DOHH2 (cell line): ENCODE data around the gene MVK.

ENCODE experiments used
- H3F3A ChIP-seq: fragments of 200-600 bp; sonication (generic), shearing (Covaris generic); 2 replicates; pipeline ENCODE4 v1.6.0; 2016; ENCODE audit warnings: antibody characterized with exemption, mild to moderate bottlenecking; ENCODE audit not compliant: control insufficient read depth, insufficient read depth
- H3K27ac ChIP-seq: fragments of 200-600 bp; sonication (generic); 2 replicates; pipeline ENCODE4 v1.5.1; 2014; ENCODE audit warnings: low read depth, mild to moderate bottlenecking, low read length, moderate library complexity
- H3K27me3 ChIP-seq: fragments of 200-600 bp; sonication (generic); 2 replicates; pipeline ENCODE4 v1.6.1; 2014; ENCODE audit warnings: mild to moderate bottlenecking, low read length, mixed read lengths; ENCODE audit not compliant: control insufficient read depth
- H3K36me3 ChIP-seq: fragments of 200-600 bp; sonication (generic); 2 replicates; pipeline ENCODE4 v1.6.1; 2014; ENCODE audit warnings: mild to moderate bottlenecking, low read length, moderate library complexity, mixed read lengths; ENCODE audit not compliant: control insufficient read depth
- H3K4me1 ChIP-seq: fragments of 200-600 bp; sonication (generic); 2 replicates; pipeline ENCODE4 v1.6.1; 2014; ENCODE audit warnings: mild to moderate bottlenecking, low read length, mixed read lengths; ENCODE audit not compliant: control insufficient read depth
- H3K4me2 ChIP-seq: fragments of 200-600 bp; sonication (generic); 2 replicates; pipeline ENCODE4 v1.6.0; 2014; ENCODE audit warnings: mild to moderate bottlenecking, low read length, moderate library complexity
- H3K4me3 ChIP-seq: fragments of 200-600 bp; sonication (generic); 2 replicates; pipeline ENCODE4 v1.5.1; 2014; ENCODE audit warnings: mild to moderate bottlenecking, low read length, mixed read lengths
- H3K79me2 ChIP-seq: fragments of 200-600 bp; sonication (generic); 2 replicates; pipeline ENCODE4 v1.6.1; 2014; ENCODE audit warnings: mild to moderate bottlenecking, low read length, mixed read lengths; ENCODE audit not compliant: control insufficient read depth
- H3K9me2 ChIP-seq: fragments of 200-600 bp; sonication (generic); replicated peaks from 2 replicates; pipeline ENCODE4 v1.6.1; 2014; ENCODE audit warnings: mild to moderate bottlenecking, low read length, mixed read lengths; ENCODE audit not compliant: control insufficient read depth
- H3K9me3 ChIP-seq: fragments of 200-600 bp; sonication (generic); 2 replicates; pipeline ENCODE4 v1.6.1; 2014; ENCODE audit warnings: antibody characterized with exemption, low read length, mixed read lengths; ENCODE audit not compliant: control insufficient read depth, insufficient read depth
- H4K20me1 ChIP-seq: fragments of 200-600 bp; sonication (generic); 2 replicates; pipeline ENCODE4 v1.6.0; 2014; ENCODE audit warnings: low read depth, mild to moderate bottlenecking, antibody characterized with exemption, low read length, moderate library complexity; ENCODE audit not compliant: control insufficient read depth, insufficient read depth
- CTCF ChIP-seq: fragments of 200-600 bp; sonication (generic); IDR thresholded peaks from one replicate; pipeline ENCODE4 v1.5.1; 2014; ENCODE audit warnings: antibody characterized with exemption, mild to moderate bottlenecking, low read depth, low read length; ENCODE audit not compliant: poor library complexity, severe bottlenecking
- EZH2phosphoT487 ChIP-seq: fragments of 200-600 bp; sonication (generic); IDR thresholded peaks from 2 replicates; pipeline ENCODE4 v1.6.1; 2017; ENCODE audit warnings: borderline replicate concordance, mild to moderate bottlenecking, antibody characterized with exemption, low read length, moderate library complexity, mixed read lengths

Gene MVK

GRCh38 chr12:109642506-109643132 is 69.0 kb downstream of the MVK start:
- Histone ChIP-seq H3K9me2 (no peaks in the 10 kb centered on the region), H4K20me1 (no peaks in the 10 kb centered on the region), H3F3A (no peaks in the 10 kb centered on the region), H3K36me3 (no peaks in the 10 kb centered on the region), H3K79me2 (no peaks in the 10 kb centered on the region), H3K27me3 (no peaks in the 10 kb centered on the region), H3K4me1 (no peaks in the 10 kb centered on the region), H3K4me2 (no peak overlapping the region), H3K4me3 (no peak overlapping the region), H3K27ac (no peak overlapping the region), H3K9me3 (no peaks in the 10 kb centered on the region)
- TF ChIP-seq CTCF (no peak), EZH2phosphoT487 (no peak)

- no peaks in the 10 kb centered on the region for H4K20me1 ChIP-seq
- H3F3A ChIP-seq: no peaks in the 10 kb centered on the region
- H3K36me3 ChIP-seq: no peaks in the 10 kb centered on the region
- no peaks in the 10 kb centered on the region for H3K4me1 ChIP-seq
- no peak overlapping the region for H3K4me2 ChIP-seq
- H3K79me2 ChIP-seq: no peaks in the 10 kb centered on the region
- TF ChIP-seq CTCF (no peak), EZH2phosphoT487 (no peak)
- no peak overlapping the region for H3K4me3 ChIP-seq
- H3K27me3 ChIP-seq: no peaks in the 10 kb centered on the region; the same call in 1 of the 2 replicates
- H3K9me3 ChIP-seq: no peaks in the 10 kb centered on the region
- no peak overlapping the region for H3K27ac ChIP-seq
- no peaks in the 10 kb centered on the region for H3K9me2 ChIP-seq
Measured at GRCh38 chr12:109645194-109645593, 71.6 kb downstream of the MVK start.

- TF ChIP-seq CTCF (no peak), EZH2phosphoT487 (no peak)
- Histone ChIP-seq H3K36me3 (no peaks in the 10 kb centered on the region), H3K79me2 (no peaks in the 10 kb centered on the region), H3K9me3 (no peaks in the 10 kb centered on the region), H3K4me1 (no peaks in the 10 kb centered on the region), H4K20me1 (no peaks in the 10 kb centered on the region), H3K27ac (no peak overlapping the region), H3F3A (no peaks in the 10 kb centered on the region), H3K9me2 (no peaks in the 10 kb centered on the region), H3K4me2 (no peak overlapping the region), H3K4me3 (no peak overlapping the region), H3K27me3 (peaks cover 1% of the 10 kb centered on the region)
Measured at GRCh38 chr12:109645708-109646107, 72.1 kb downstream of the MVK start.
